Ovary (tissue), 10 donors: ENCODE measurements around the gene NELFB. TPM values are rescaled to one million over a fixed set of nuclear protein-coding genes. Genes with fewer than 3 reads are reported as not detected.

Experiments
- DNase-seq, 5 donors: peaks; one replicate each; pipeline ENCODE4 v3.0.0-alpha.2; 2019 to 2020
- H3K27ac ChIP-seq, 2 donors: fragments of 200-600 bp; one replicate each; pipeline versions ENCODE4 v1.5.1 to v1.8.0; 2019 to 2022
- H3K27me3 ChIP-seq: fragments of 200-600 bp; one replicate; pipeline ENCODE4 v1.8.0; 2022
- H3K36me3 ChIP-seq: fragments of 200-600 bp; sonication (generic); one replicate; pipeline ENCODE4 v1.5.1; 2019
- H3K4me1 ChIP-seq: one replicate; pipeline ENCODE4 v1.8.1; 2013; ENCODE audit warnings: mild to moderate bottlenecking, moderate library complexity; ENCODE audit not compliant: insufficient read depth
- H3K4me3 ChIP-seq: fragments of 200-600 bp; sonication (generic); one replicate; pipeline ENCODE4 v1.5.1; 2017
- H3K9me3 ChIP-seq, 2 donors: fragments of 200-600 bp in 1 of 2; sonication (generic) in 1 of 2; one replicate each; pipeline versions ENCODE4 v1.5.1 to v1.8.1; 2013 to 2019; ENCODE audit warnings: mild to moderate bottlenecking in 1 of 2, moderate library complexity in 1 of 2
- CTCF ChIP-seq, 3 donors: fragments of 450-650 bp in 2 of 3; fragments of 200-600 bp in 1 of 3; IDR thresholded peaks; one replicate each; pipeline versions ENCODE4 v1.5.1 to v1.8.0; 2016 to 2022; ENCODE audit warnings: antibody characterized with exemption in 3 of 3, mild to moderate bottlenecking in 1 of 3
- EP300 ChIP-seq: sonication (generic); formaldehyde crosslinking; IDR thresholded peaks from one replicate; pipeline ENCODE4 v1.6.1; 2017; ENCODE audit warnings: antibody characterized with exemption
- POLR2A ChIP-seq: fragments of 450-650 bp; IDR thresholded peaks from one replicate; pipeline ENCODE4 v1.6.1; 2017; ENCODE audit warnings: antibody characterized with exemption, mild to moderate bottlenecking, moderate library complexity
- WGBS, 3 donors: extraction: QIAGEN DNeasy Blood & Tissue Kit in 1 of 3; methylation state at CpG; one replicate each; pipeline versions ENCODE4 v1.1.5 to v1.1.7; 2013 to 2017; 5-methylcytosine and 5-hydroxymethylcytosine counted together
- intact Hi-C, 4 donors: fragments of 100-400 bp; cut with DNase I; formaldehyde crosslinking; loops; one replicate each; pipeline versions ENCODE4 v1.11.0 to v1.15.1; 2022 to 2023
- long read RNA-seq, 3 donors: library from polyadenylated mRNA in 2 of 3; unstranded in 2 of 3; transcript quantifications; one replicate each; pipeline ENCODE4 v2.0.0 and lab custom pipeline, GENCODE V29; 2021 to 2026
- polyA plus RNA-seq, 2 donors: library from polyadenylated mRNA; stranded (reverse); fragments of 200-250 nt in 1 of 2; fragments of 350-450 nt in 1 of 2; fragmentation: Illumina TruSeq in 1 of 2; extraction: RNeasy Lipid Tissue Mini Kit (QIAGEN cat#74804) in 1 of 2; gene quantifications; one replicate each; pipeline ENCODE4 v1.2.3, GENCODE V29; 2013 to 2014
- total RNA-seq, 7 donors: library from RNA; depleted of rRNA in 2 of 7; stranded (reverse); fragments of >200 nt in 2 of 7; fragmentation: NEBNext Ultra II Directional in 3 of 7; extraction: Animal tissue kit (Norgen Biotek cat#: 25700) in 3 of 7; gene quantifications; one replicate each; pipeline versions ENCODE4 v1.1.0 to v1.2.4, GENCODE V29; 2016 to 2023
- donor health status: DM: no; HTN: no; CAD: no; lungs with moderate emphysema.
- donor health status: DM: no; HTN: no; CAD: no.
- donor health status: Bipolar disorder and iron deficiency.
- donor health status: DM: yes; HTN: yes; CAD: no.
- donor health status: DM: no; HTN: no; CAD: no.
- donor health status: DM: yes; HTN: yes; CAD: no.

The NELFB gene
- 10 to 100 TPM; 20.3 to 56.6 (median 44.5) TPM for total RNA-seq
- 10 to 100 TPM; 10.9 to 50.8 TPM for polyA plus RNA-seq
- long read RNA-seq, donor 1, transcript NELFB-201 (13 exons, 2,698 nt): major isoform, 11 of 55 reads
- long read RNA-seq, donor 1, partial matches to known transcripts: 31 of 55 reads
- long read RNA-seq, donor 1, other reads (novel, unspliced or antisense): 13 of 55 reads
- long read RNA-seq, donor 2, transcript NELFB-201 (13 exons, 2,698 nt): major isoform, 20 of 34 reads
- long read RNA-seq, donor 2, partial matches to known transcripts: 14 of 34 reads
- long read RNA-seq, donor 2, other reads (novel, unspliced or antisense): 0 of 34 reads
- long read RNA-seq, donor 3, transcript NELFB-201 (13 exons, 2,698 nt): major isoform, 234 of 292 reads
- long read RNA-seq, donor 3, partial matches to known transcripts: 17 of 292 reads
- long read RNA-seq, donor 3, other reads (novel, unspliced or antisense): 41 of 292 reads

DNA sequence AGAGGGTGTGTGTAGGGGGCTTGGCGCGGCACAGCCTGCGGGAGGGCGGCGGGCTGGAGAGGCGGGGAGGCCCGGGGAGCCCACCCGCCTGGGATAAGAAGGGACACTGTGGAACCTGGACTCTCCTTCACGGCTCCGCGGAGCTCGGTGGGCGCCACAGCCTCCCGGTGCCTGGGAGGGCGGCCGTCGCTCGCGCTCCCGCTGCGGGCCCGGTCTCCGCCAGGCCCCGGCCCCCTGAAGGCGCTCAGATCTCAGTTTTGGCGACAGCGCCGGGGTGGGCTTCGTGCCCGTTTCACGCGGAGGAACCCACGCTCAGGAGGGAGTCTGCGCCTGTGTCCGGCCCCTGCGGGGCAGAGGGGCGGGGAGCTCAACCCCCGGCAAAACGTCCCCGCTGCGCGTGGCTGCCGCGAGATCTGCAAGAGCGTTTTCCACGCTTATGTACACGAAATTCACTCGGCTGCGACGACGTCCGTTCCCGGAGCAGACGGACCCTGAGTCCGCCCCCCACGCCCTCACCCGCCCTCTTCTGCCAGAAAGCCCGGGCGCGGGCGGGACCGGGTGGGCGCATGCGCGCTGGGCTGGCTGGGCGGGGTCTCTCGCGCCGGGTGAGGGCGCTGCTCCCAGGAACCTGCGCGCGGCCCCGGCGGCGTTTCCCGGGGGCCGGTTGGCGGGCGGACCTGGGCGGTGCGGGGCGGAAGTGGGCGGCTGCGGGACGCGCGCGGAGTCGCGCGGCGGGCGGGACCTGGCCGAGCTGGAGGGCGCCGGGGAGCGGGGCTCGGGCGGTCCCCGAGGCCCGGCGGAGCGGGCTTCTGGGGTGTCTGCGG, at the start of gene NELFB:
Gene NELFB, plus strand, starts transcription at position 704 of the 824 bp plus-strand sequence.
- H3K9me3 ChIP-seq: no peaks in the 10 kb centered on the region
- peak within 1 kb of the TSS; percentile 11 to 44 for H3K27ac ChIP-seq
- peak; percentile 93 to 97 (median 96) for DNase-seq
- no peaks in the 10 kb centered on the region for H3K36me3 ChIP-seq
- H3K4me3 ChIP-seq: peak within 1 kb of the TSS; percentile 71
- intact Hi-C loops: no loop called here
- H3K4me1 ChIP-seq: peaks cover 15% of the 10 kb centered on the region
- 0 to 1% (median 1%) methylated on average over 81 to 105 of the region's 105 CpGs for WGBS, 3 donors
- peak in 1 of 3 donors; percentile 36 for TF ChIP-seq CTCF (IDR thresholded peaks at IDR 0.05)
- peak; percentile 32 for TF ChIP-seq POLR2A
- no peak for TF ChIP-seq EP300
- no peaks in the 10 kb centered on the region for H3K27me3 ChIP-seq

DNA sequence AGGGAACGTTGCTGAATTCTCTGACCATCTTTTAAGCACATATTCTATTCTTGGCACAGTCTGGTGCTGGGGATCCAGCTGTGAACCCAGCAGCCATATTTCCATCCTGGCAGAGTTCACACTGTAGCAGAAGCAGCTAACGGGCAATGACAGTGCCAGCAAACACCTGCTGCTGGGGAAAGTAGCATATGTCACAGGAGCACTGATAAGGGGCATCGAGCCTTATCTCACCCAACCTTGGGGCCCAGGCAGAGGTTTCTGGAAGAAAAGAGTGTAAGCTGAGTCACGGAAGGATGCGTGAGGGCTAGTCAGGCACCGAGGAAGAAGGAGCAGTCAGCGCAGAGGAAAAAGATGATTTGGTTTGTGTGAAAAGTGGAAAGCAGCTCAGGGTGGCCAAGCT, 48.5 kb upstream of the NELFB start:
- intact Hi-C loops: no loop called here
- Histone ChIP-seq H3K27ac (no peak overlapping the region), H3K4me1 (peaks cover 13% of the 10 kb centered on the region)

GRCh38 chr9:137211532-137211931, 43.6 kb upstream of the NELFB start:
- no peaks in the 10 kb centered on the region for H3K4me1 ChIP-seq
- H3K27me3 ChIP-seq: no peaks in the 10 kb centered on the region
- 65 to 78% (median 70%) methylated on average over 13 of the region's 13 CpGs for WGBS, 3 donors
- no peak for TF ChIP-seq EP300
- no peak for TF ChIP-seq CTCF (IDR thresholded peaks at IDR 0.05)
- TF ChIP-seq POLR2A: no peak
- no peak for DNase-seq
- no peak overlapping the region for H3K4me3 ChIP-seq
- H3K27ac ChIP-seq: no peak overlapping the region
- H3K36me3 ChIP-seq: no peaks in the 10 kb centered on the region
- intact Hi-C loops: no loop called here
- no peaks in the 10 kb centered on the region for H3K9me3 ChIP-seq

More for the DNA sequence above, 48.5 kb upstream of the NELFB start:
- no peaks in the 10 kb centered on the region for H3K36me3 ChIP-seq
- no peaks in the 10 kb centered on the region for H3K27me3 ChIP-seq
- no peak overlapping the region for H3K4me3 ChIP-seq
- no peak for DNase-seq
- 63 to 70% (median 68%) methylated on average over 7 of the region's 7 CpGs for WGBS, 3 donors
- no peaks in the 10 kb centered on the region for H3K9me3 ChIP-seq
- no peak for TF ChIP-seq POLR2A
- no peak for TF ChIP-seq EP300
- no peak for TF ChIP-seq CTCF (IDR thresholded peaks at IDR 0.05)

GRCh38 chr9:137212520-137212919, 42.6 kb upstream of the NELFB start:
- Histone ChIP-seq H3K36me3 (no peaks in the 10 kb centered on the region), H3K27ac (no peak overlapping the region), H3K4me3 (no peak overlapping the region), H3K27me3 (no peaks in the 10 kb centered on the region), H3K9me3 (no peaks in the 10 kb centered on the region), H3K4me1 (no peaks in the 10 kb centered on the region)
- TF ChIP-seq CTCF (IDR thresholded peaks at IDR 0.05) (no peak), POLR2A (no peak), EP300 (no peak)
- intact Hi-C loops: no loop called here
- WGBS, 3 donors: 69 to 79% (median 70%) methylated on average over 21 of the region's 21 CpGs
- no peak for DNase-seq
